Pulmonary artery endothelial cell (primary cell): ENCODE data around the gene RRP15. TPM values are rescaled to one million over a fixed set of nuclear protein-coding genes. Genes with fewer than 3 reads are reported as not detected.

Experiments
- DNase-seq: peaks from one replicate; pipeline ENCODE4 v3.0.0-alpha.2; 2011; ENCODE audit warnings: low read depth, low spot score
- total RNA-seq: library from RNA; depleted of rRNA; stranded (reverse); fragments of >200 nt; gene quantifications from 2 replicates; pipeline ENCODE4 v1.2.3, GENCODE V29; 2014

The RRP15 gene, protein sequence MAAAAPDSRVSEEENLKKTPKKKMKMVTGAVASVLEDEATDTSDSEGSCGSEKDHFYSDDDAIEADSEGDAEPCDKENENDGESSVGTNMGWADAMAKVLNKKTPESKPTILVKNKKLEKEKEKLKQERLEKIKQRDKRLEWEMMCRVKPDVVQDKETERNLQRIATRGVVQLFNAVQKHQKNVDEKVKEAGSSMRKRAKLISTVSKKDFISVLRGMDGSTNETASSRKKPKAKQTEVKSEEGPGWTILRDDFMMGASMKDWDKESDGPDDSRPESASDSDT
- total RNA-seq: 6.5 and 9.3 TPM in 2 replicates

DNA sequence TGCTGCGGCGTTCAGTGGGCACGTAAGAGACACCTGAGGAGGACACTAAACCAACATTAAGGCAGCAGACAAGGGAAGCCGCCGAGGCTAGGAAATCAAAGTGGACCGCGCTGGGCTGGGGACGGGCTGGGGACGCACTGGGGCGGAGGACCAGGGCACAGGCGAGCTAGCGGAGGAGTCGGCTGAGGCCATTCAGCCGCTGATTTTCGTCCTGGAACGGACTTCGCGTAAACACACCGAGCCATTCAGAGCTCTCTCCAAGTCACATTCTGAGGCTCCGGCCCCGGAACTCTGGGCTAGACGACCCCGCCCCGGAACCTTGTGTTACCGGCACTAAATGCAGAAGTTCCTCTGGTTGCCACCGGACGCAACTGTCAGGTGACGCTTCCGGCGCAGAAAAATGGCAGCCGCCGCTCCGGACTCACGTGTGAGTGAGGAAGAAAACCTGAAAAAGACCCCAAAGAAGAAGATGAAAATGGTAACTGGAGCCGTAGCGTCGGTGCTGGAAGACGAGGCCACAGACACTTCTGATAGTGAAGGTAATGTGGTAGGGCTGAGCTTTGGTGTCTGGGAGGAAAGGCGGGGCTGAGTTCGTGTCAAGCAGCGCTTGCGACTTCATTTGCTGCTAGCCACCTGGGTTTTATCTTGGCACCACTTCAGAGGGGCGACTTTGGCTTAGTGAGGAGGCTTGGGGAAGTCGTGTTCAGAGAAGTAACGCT lies at the start of gene RRP15:
Gene RRP15, plus strand, starts transcription at position 377 of the 719 bp plus-strand sequence. Its CDS starts 24 bp downstream, at position 401.
- peak; percentile 29 for DNase-seq

DNA sequence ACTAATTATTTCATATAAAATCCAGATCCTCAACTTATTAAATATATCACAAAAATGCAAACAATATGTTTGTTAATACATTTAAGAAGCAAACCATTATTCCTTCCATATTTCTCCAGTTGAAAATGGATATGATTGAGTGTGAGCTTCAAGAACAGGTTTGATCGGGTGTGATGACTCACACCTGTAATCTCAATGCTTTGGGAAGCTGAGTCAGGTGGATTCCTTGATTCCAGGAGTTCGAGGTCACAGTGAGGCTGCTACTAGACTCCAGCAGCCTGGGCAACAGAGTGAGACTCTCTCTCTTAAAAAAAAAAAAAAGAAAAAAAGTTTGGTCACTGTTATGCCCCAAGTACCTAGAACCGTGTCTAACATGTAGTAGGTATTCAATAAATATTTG lies 42.9 kb upstream of the RRP15 start:
- DNase-seq: no peak

DNA sequence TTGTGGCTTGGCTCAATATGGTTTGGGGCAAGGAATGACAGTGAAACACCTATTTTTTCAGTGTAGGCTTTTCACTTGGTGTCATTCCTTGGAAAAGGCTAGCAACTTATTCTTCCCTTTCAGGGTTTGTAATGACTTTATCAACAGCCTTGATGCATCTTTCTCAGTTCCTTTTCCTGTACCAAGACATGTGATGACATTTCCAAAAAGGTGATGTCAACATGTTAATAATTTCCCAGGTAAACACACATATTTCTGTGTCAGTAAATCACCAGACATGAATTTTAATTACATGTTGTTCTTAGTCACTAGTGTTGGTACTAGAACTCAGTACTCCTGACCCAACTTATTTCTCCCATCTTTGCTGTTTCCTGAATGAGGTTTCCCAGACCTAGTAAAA lies 37.8 kb upstream of the RRP15 start:
- no peak for DNase-seq

DNA sequence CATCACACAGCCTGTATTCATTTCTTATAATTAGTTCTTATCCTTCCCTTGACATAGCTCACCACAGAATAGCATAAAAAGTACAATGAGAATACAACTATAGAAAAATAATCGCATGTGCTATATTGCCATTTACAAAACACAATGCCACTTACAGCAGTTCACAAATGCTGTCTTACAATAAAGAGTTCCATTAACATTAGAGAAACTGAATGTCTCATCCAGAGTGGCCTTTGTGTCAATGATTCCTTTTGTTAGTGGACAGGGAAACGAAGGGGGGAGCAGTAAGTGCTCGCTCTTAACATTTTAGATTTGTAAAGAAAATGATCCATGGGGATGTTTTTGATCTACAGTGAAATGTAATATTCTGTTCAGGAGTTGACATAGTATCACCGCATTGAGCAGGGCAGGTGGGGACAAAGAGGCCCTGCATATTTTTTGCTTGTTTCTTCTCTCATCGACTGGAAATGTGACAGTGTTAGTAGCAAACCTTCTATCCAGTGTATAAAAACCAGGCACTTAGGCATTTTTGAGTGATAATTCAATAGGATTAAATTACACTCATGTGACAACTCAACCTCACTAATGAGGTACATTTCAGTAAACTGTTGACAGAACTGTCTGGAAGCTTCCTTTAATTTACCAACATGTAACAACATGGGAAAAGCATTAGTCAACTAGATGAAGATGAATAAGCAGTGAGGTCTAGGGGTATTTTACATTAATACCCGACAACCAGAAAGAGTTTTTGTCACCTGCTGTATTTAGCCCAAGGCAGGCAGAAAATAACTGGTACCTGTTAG lies 35.6 kb upstream of the RRP15 start:
- no peak for DNase-seq

DNA sequence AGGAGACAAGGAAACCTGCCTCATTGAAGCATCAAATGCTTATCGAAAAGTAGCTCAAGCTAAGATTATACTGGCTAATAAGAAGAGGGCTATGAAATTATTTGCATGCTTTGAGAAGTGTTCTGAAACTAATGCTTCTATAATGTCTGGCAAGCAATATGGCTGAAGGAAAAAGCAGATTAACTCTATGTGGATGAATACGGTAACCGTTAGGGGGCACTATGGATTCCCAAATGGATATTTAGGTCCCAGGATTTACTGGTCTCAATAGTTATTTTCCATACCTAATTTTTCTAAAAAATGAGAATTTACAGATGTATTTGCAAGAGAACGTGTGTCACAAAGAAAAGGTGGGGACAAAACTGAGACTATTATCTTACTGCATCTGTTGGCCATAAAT lies 34.6 kb upstream of the RRP15 start:
- no peak for DNase-seq

DNA sequence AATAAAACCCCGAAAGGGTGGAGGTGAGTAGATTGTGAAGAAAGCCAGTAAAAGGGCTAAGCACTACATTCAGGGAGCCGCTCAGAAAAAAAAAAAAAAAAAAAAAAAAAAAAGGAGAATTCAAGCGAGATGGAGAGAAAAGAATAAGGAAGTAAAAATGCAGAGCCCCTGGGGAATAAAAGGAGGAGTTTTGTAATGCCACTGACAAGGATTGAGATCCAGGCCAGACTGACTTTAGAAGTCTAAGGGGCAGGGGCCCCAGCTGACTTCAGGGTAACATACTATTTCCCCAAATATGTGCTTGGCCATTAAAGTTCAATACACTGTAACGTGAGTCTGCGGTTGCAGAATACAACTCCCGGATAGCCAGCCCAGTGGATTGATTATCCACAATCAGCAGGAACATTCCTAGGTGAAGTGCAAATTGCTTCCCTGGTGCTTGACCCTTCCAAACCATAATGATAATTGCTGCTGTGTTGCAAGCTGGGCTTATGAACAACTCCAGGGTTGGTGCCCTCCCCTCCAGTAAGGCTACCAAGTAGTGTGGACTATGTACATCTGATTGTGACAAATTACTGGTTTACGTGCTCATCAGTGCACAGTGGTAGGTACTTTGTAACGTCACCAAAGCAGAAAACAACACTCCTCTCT lies 30.7 kb upstream of the RRP15 start:
- no peak for DNase-seq

DNA sequence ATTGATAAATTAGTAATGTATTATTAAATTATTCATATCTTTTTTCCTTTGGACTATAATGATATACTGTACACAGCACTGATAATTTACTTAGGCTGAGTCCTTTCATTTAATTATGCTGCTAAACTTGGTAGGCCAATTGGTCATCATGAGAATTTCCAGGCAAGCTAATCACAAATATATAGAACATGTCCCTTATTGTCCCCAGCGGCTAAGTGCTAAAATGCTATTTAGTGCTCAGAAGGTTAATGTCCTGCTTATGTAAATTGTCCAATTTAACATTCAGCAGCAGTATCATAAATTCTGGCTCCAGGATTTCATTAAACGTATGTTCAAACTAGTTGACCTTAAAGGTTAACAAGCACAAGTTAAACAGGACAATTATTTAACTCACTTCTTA lies 30.0 kb upstream of the RRP15 start:
- DNase-seq: no peak

DNA sequence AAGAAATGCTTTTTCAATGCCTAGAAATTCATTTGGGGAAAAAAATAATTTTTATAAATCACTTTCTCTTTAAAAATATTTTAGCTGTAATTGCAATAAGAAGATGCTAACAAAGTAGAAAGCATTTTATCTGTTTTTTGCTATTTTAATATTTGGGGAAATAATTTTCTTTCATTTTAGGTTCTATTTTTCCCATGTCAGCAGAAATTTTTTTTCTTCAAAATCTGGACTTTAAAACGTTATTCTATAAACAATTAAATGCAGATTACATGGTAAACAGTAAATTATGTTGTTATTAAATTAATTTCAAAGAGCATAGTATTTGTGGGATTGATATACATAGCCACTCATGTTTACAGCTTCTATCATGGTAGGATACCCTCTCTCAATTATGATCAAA lies 27.7 kb upstream of the RRP15 start:
- DNase-seq: no peak

DNA sequence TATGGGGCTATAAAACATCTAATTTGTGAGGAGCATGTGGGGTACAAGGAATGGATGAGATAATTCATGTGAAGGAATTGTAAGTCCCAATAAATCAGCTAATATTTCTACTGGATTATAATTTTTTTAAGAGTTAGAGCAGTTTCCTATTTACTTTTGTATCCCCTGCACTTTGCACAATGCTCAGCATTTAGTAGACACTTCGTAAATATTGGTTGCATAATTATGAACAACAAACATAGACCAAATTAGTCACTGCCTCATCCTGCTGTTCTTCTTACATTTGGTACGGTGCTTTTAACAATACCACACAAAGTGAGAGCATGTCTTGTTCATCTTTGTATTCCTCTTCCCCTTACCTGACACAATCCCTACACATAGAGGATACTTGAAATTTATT lies 27.1 kb upstream of the RRP15 start:
- no peak for DNase-seq

DNA sequence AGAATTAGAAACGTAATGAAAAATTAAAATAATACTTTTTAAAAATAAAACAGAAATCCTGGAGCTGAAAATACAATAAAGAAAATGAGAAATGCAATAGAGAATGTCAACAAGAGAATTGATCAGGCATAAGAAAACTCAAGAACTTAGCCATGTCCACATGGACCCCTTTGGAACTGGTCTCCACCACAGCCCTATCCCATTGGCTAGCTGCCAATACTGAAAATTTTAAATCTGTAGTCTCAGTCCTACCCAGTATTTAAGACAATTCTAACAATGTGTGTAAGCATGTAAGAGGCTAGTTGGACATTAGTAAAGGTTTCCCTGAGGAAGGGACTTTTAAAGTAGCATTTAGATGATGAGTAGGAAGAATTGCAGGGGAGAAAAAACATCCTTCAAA lies 25.8 kb upstream of the RRP15 start:
- no peak for DNase-seq

DNA sequence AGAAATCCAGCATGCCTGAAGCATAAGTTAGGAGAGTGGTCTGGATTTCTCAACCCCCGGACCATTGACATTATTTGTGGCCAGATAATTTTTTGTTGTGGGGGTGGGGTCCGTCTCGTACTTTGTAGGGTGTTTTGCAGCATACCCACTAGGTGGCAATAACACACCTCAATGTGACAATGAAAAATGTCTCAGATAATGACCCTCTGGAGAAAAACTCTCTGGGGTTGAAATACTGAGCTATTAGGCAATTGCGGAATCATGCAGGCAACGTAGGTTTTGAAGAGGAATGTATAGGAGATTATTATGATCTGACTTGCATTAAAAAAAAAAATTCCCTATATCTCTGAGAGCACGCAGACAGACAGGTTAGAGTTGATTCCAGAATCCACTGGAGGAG lies 25.3 kb upstream of the RRP15 start:
- DNase-seq: no peak

DNA sequence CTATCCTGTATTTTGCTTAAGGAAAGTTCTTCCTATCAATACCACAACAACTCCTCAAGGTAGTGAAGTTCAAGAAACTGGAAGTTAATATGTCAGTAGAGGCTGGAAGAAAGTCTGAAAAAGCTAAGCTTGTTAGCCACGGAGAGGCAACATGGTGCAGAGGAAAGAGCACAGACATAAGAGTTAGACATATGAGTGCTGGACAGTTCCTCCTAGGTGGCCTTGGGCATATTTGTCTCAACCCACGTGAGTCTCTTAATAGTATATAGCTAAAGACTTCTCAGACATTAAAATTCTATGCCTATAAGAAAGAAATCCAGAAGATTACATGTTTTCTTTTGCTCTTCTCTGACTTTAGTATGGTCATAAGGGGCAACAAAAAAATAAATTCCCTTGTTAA lies 22.8 kb upstream of the RRP15 start:
- DNase-seq: no peak

DNA sequence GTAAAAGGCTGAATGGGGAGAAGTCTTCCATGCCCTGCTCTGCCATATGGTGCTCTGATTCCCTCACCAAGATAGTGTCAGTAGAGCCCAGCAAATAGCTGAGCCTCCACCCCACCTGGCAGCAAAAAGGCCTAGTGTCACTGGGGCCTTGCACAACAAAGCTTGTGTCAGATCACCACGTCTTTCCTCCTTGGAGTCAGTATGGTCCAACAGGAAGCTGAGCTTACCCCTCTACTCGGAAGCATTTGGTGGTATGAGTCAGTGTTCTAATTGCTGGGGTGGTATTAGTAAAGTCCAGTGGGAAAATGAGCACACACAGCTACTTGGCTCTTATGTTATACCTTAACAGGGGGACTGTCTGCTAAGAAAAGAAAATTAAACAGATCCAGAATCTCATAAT lies 18.7 kb upstream of the RRP15 start:
- no peak for DNase-seq

DNA sequence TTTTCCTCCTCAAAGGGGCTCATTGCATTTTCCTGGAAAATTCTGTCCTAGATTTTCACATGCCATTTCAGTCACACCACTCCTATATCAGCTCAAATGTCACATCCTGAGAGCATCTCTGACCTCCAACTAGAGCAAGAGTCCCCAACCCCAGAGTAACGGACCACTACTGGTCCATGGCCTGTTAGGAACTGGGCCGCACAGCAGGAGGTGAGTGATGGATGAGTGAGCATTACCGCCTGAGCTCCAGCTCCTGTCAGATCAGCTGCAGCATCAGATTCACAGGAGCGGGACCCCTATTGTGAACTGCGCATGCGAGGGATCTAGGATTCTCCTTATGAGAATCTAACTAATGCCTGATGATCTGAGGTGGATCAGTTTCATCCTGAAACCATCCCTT lies 12.7 kb upstream of the RRP15 start:
- no peak for DNase-seq

DNA sequence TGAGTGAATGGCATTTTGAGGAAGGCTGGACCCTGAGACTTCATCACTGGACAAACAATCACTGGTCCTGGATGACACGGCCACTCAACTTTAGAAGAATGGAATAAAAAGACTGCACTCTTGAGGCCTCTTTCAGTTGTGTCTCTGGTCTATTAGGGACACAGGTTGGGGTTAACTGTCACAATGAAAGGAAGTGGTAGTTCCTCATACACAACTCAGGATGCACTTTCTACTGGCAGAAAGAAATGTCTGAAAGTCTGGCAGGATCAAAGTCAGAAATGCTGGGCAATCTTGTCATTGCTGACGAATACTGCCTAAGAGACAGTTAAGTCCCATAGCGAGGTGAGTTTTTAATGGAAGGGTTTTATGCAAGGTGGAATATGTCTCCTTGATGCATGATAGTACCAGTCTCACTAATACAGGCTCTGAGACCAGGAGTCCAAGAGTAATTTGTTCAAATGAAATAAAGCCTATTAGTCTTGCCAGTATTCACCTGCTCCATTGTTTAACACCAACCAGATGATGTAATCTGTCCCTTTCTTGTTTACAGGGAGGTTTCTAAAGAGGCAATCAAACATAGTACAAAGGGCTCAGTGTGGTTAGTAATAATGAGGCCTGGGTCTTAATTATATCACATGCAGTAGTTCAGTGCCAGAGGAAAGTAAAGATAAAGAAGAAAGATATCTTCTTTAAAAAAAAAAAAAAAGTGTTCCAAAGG lies 11.2 kb upstream of the RRP15 start:
- DNase-seq: no peak

DNA sequence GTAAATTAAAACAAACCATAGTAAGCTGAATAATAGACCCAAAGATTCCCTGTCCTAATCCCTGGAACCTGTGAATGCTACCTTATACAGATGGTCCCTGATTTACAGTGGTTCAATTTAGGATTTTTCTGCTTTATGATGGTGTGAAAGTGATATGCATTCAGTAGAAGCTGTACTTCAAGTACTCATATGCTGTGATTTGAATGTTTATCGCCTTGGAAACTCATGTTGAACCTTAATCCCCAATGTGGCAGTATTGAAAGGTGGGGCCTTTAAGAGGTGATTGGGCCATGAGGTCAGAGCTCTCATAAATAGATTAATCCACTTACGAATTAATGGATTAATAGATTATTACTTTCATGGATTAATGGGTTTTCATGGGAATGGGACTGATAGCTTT lies 10.6 kb upstream of the RRP15 start:
- DNase-seq: no peak

DNA sequence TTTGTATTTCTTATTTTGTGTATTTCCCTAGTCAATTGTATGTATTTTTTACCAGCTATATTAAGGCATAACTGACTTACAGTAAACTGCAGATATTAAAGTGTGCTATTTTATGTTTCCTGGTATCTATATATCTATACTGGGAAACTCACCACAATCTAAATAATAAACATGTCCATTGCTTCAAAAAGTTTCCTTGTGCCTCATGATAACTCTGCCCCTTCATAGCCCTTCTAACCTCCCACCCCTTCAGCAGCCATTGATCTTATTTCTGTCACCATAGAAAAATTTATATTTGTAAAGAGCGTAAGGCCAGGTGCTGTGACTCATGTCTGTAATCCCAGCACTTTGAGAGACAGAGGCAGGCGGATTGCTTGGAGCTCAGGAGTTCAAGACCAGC lies 9.3 kb upstream of the RRP15 start:
- DNase-seq: no peak

DNA sequence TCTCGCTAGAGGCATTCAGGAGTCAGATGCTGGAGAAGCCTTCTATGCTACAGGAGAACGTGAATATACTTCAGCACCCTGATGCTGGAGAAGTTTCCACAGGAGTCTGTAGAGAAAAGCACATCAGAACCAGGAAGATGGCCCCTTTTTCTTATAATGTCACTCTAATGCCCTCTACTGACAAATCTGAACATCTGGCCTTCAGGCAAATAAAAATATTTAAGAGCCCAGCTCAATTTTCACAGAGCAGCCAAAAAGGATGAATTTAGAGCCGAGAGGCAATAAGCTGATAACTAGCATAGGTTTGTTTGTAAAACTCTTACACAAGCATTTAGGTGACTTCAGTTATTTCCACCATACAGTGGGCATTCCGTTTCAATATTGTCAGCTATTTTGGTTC lies 3.8 kb upstream of the RRP15 start:
- DNase-seq: no peak

DNA sequence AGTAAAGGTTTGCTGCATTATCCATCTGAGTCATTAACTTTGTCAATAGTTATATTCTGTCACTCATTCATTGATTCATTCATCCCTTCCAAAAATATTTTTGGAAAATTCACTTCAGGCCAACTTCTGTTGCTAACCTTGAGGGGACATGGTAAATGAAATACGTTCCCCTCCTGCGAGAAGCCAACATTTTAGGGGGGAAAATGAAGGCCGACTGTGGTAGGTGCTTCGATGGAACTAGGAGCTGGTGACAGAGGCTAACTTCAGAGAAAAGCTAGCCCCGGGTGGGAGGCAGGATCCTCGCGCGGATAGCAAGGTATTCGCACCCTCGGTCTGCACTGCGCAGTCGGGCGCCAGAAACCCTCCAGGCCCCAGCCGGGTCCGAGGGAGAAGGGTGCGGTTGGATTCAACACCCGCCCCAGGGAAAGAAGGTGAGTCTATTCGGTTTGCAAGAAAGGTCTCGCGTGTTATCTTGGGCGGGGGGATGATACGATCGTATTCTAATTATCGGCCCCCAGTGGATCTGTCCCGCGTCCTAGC lies 646 bp upstream of the RRP15 start:
- DNase-seq: no peak

DNA sequence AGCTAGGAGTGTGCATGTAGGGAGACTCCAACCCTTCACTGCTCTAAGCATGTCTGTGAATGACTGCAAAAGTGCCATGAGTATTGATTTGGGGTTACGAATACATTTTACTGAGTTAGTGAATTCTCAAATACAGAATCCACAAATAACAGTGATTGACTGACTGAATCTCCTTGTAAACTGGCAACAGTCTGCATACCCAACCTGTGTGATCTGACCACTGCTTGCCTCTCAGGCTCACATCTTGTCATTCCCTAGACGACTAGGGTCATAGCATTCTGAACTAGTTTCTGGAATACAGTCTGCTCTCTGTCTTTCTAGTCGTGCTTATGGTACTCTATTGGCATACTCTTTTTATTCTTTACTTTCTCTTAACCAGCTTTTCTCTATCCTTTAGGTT lies 7.4 kb downstream of the RRP15 start:
- no peak for DNase-seq

DNA sequence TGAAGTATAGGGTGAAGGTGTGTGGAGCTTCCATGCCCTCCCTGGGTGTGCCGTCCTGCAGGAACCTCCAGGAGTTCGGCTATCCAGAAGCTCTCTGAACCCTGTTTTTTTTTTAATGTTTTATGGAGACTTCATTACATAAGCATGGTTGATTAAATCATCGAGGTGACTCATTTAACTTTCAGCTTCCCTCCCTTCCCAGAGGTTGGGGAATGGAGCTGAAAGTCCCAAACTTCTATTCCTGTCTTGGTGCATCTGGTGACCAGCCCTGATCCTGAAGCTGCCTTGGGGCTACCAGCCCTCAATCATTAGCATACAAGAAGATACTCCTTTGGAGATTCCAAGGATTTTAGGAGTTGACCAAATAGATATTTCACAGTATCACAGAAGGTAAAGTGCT lies 9.5 kb downstream of the RRP15 start:
- DNase-seq: no peak
